Activated B cell treated with CpG ODN at 0.5 μM for 24 hours (primary cell): ENCODE data around the gene GMPPA. TPM values are rescaled to one million over a fixed set of nuclear protein-coding genes. Genes with fewer than 3 reads are reported as not detected.

Source experiments
- ATAC-seq: fragments of 200-7000 bp; cut with Tn5 transposase; one replicate; pipeline ENCODE4 v1.10.0; 2021; ENCODE audit warnings: low read depth, mild to moderate bottlenecking, moderate library complexity
- CTCF ChIA-PET: fragments of 350-600 bp; sonication (Branson Sonifier 250); formaldehyde crosslinking; loops from one replicate; lab custom pipeline; 2021; ENCODE audit warnings: antibody characterized with exemption; lab: Charles Lee
- POLR2A ChIA-PET: fragments of 350-600 bp; sonication (Branson Sonifier 250); formaldehyde crosslinking; loops from one replicate; lab custom pipeline; 2021; ENCODE audit warnings: antibody characterized with exemption; lab: Charles Lee
- DNase-seq: peaks from one replicate; pipeline ENCODE4 v3.0.0; 2022
- H3K27ac Mint-ChIP-seq: one replicate; pipeline ENCODE4 v1.8.0; 2020; ENCODE audit warnings: mixed read lengths
- H3K27me3 Mint-ChIP-seq: one replicate; pipeline ENCODE4 v1.8.0; 2021; ENCODE audit warnings: mixed read lengths
- H3K36me3 Mint-ChIP-seq: one replicate; pipeline ENCODE4 v1.8.0; 2021; ENCODE audit warnings: low read depth, mixed read lengths
- H3K4me1 Mint-ChIP-seq: one replicate; pipeline ENCODE4 v1.8.0; 2021; ENCODE audit warnings: mixed read lengths
- H3K4me3 Mint-ChIP-seq: one replicate; pipeline ENCODE4 v1.8.0; 2020; ENCODE audit warnings: mild to moderate bottlenecking, mixed read lengths
- H3K9me3 Mint-ChIP-seq: one replicate; pipeline ENCODE4 v1.8.0; 2020; ENCODE audit warnings: mixed read lengths
- intact Hi-C: fragments of 100-400 bp; cut with micrococcal nuclease; formaldehyde crosslinking; loops from one replicate; pipeline ENCODE4 v1.15.1; 2024
- total RNA-seq: library from RNA; stranded (reverse); gene quantifications from 2 replicates; pipeline ENCODE4 v1.2.3, GENCODE V29; 2022
- TF ChIP-seq, protein P1 (sequence below): fragments of 200-600 bp; IDR thresholded peaks from one replicate; pipeline ENCODE4 v1.8.0; 2022; ENCODE audit warnings: antibody characterized with exemption, mild to moderate bottlenecking

GMPPA gene
- 32.9 and 33.0 TPM in 2 replicates for total RNA-seq

GRCh38 chr2:219498280-219499057 lies at the start of gene GMPPA:
Gene GMPPA, plus strand, starts transcription at chr2:219498891. Its CDS starts 1,085 bp downstream, at chr2:219499976.
- Mint-ChIP-seq H3K27ac (peak within 1 kb of the TSS; percentile 86), H3K27me3 (peaks cover 28% of the 10 kb centered on the region), H3K36me3 (peaks cover 17% of the 10 kb centered on the region), H3K9me3 (no peaks in the 10 kb centered on the region), H3K4me3 (peak within 1 kb of the TSS; percentile 98), H3K4me1 (peaks cover 34% of the 10 kb centered on the region)
- POLR2A ChIA-PET, result interaction anchor here (0.6 to 2.1 kb wide), 8 partner anchors 8 to 602 kb away, joined by 3 to 20 read pairs (median 4); partner anchors contain the start of genes CHPF, DNAJB2, DNPEP and TMEM198
- CTCF ChIA-PET, result interaction anchor here (0.9 to 2.2 kb wide), 5 partner anchors 11 to 110 kb away, joined by 3 to 12 read pairs (median 5); no protein-coding TSS in a partner anchor
- peak; percentile 94 for ATAC-seq
- TF ChIP-seq, protein P1, sequence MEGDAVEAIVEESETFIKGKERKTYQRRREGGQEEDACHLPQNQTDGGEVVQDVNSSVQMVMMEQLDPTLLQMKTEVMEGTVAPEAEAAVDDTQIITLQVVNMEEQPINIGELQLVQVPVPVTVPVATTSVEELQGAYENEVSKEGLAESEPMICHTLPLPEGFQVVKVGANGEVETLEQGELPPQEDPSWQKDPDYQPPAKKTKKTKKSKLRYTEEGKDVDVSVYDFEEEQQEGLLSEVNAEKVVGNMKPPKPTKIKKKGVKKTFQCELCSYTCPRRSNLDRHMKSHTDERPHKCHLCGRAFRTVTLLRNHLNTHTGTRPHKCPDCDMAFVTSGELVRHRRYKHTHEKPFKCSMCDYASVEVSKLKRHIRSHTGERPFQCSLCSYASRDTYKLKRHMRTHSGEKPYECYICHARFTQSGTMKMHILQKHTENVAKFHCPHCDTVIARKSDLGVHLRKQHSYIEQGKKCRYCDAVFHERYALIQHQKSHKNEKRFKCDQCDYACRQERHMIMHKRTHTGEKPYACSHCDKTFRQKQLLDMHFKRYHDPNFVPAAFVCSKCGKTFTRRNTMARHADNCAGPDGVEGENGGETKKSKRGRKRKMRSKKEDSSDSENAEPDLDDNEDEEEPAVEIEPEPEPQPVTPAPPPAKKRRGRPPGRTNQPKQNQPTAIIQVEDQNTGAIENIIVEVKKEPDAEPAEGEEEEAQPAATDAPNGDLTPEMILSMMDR, result no peak
- intact Hi-C loops, result loop anchor here (1.0 to 10.0 kb wide), 9 partner anchors 12 to 1706 kb away; partner anchors contain the start of genes CHPF, CNOT9, CNPPD1 and NHEJ1
- peak; percentile 86 for DNase-seq

GRCh38 chr2:219449609-219450008 lies 49.1 kb upstream of the GMPPA start:
- no peaks in the 10 kb centered on the region for H3K4me1 Mint-ChIP-seq
- TF ChIP-seq, protein P1, result no peak

DNA sequence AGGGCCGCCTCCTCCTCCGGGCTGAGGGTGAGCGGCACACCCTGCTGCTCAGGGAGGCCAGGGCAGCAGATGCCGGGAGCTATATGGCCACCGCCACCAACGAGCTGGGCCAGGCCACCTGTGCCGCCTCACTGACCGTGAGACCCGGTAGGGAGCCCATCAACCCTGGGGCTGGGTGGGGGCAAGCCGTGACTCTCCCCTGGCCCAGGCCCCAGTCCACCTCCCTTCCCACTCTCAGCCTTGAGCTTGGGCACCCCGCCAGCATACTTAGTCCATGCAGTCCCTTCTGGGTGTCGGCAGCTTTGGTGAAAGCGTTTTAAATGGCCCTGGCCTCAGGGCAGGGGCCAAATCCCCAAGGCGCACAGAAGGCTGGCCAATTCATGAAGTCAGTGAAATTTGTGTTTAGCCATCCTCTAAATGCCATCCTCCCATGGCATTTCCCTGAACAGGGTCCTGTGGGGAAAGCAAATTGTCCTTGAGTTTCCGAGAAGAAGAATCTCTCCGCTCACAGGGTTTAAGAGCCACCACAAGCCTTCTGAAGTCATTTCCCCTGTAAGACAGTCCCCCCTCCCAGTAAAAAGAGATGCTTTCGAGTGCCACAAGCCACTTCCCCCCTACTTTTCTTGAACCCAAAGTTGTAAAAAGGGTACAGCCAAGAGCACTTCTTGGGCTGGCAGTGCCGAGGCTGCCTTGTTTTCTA lies 46.9 kb upstream of the GMPPA start:
- Mint-ChIP-seq H3K27me3 (peaks cover 42% of the 10 kb centered on the region), H3K27ac (no peak overlapping the region), H3K4me3 (no peak overlapping the region), H3K9me3 (no peaks in the 10 kb centered on the region), H3K4me1 (no peaks in the 10 kb centered on the region), H3K36me3 (no peaks in the 10 kb centered on the region)
- ChIA-PET CTCF (no interaction called here), POLR2A (no interaction called here)
- ATAC-seq, result no peak
- DNase-seq, result no peak
- intact Hi-C loops, result no loop called here
- TF ChIP-seq, protein P1, result no peak

More at GRCh38 chr2:219449609-219450008, 49.1 kb upstream of the GMPPA start:
- ChIA-PET POLR2A (no interaction called here), CTCF (no interaction called here)
- intact Hi-C loops, result no loop called here
- Mint-ChIP-seq H3K36me3 (no peaks in the 10 kb centered on the region), H3K4me3 (no peak overlapping the region), H3K27me3 (peaks cover 48% of the 10 kb centered on the region), H3K9me3 (no peaks in the 10 kb centered on the region), H3K27ac (no peak overlapping the region)
- DNase-seq, result no peak
- ATAC-seq, result no peak

DNA sequence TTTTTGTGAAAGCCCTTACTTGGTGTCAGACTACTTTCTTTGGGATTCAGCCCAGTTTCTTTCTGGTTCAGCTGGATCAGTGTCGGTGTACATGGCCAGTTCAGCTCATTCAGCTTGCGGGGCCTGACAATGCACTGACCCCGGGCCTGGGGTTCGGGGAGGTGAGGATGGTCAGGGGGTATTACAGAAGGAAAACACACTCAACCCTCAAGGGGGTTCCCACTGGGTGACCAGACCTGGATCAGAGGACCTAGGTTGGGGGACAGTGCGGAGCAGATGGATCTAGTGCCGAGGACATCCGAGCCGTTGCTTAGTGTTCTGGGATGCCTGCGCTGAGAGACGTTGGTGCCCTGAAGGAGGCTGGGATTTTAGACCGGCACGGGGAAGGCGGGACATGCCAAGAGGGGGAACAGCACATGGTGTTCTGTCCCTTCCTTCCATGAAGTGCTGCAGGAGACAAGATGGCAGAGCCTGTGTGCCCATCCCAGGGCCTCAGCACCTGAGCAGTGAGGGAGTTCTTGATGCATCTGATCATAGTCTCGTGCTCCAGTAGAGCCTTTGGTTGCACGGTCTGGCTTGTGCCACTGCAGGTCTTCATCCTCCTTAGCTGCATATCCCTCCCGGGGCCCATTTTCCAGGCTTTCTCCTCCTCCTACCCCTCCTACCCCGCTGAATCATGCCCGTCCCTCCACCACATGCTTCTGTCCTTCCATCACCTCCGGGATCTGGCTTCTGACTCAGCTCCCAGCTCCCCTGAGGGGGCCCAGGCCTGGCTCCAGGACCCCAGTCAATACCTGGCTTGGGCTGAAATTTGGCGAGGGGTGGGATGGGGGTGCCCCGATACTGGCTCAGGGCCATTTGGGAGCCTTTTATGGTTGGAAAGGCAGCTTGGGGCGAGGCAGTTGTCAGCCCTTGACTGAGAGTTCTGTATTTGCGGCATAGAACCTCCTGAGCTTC lies 46.1 kb upstream of the GMPPA start:
- no peak overlapping the region for H3K4me3 Mint-ChIP-seq
- no peaks in the 10 kb centered on the region for H3K9me3 Mint-ChIP-seq
- TF ChIP-seq, protein P1, result no peak
- H3K27ac Mint-ChIP-seq, result no peak overlapping the region
- no peak for DNase-seq
- H3K36me3 Mint-ChIP-seq, result no peaks in the 10 kb centered on the region
- H3K27me3 Mint-ChIP-seq, result peaks cover 40% of the 10 kb centered on the region
- POLR2A ChIA-PET, result no interaction called here
- no peaks in the 10 kb centered on the region for H3K4me1 Mint-ChIP-seq
- no peak for ATAC-seq
- CTCF ChIA-PET, result no interaction called here
- intact Hi-C loops, result no loop called here
